ENCODE measurements around the gene WDTC1.

- TF ChIP-seq CTCF (IDR thresholded peaks at IDR 0.05): no peak
- no peak for TF ChIP-seq POLR2AphosphoS5 (IDR thresholded peaks at IDR 0.05)
- TF ChIP-seq POLR2A (IDR thresholded peaks at IDR 0.05): no peak
- no peak for TF ChIP-seq EP300 (IDR thresholded peaks at IDR 0.05)
Measured at GRCh38 chr1:27217401-27217800, 17.0 kb upstream of the WDTC1 start.

Measured in gastroesophageal sphincter (tissue), 3 donors.